ENCODE measurements around the gene ULBP2. TPM values are rescaled to one million over a fixed set of nuclear protein-coding genes. Genes with fewer than 3 reads are reported as not detected.
A peak's percentile ranks its signal among the peaks of the same experiment; 100 is the strongest.
"Not testable (repeated sequence)": the region's sequence is repeated elsewhere in the genome, so short reads cannot be mapped to it uniquely, and the experiment has no call there.

ULBP2 gene
- total RNA-seq, 4 donors from 2014 or later: 0.39 to 0.74 TPM; not detected in 2

DNA sequence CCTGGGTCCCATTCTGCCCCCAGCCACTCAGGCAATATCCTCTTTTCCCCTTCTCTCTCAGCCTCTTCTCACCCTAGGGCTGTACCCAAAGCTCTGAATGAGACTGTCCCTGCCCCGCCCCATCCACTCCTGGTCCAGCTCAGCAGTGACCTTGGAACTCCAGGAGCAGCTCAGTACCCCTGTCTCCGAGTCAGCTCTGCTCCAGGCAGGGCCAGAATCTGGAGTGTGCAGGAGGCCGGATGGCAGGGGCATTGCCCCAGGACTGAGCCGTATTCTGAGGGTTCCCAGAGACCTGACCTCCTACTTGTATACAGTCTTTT, 16.9 kb upstream of the ULBP2 start:
- Histone ChIP-seq H3K27me3 (peaks cover 16% of the 10 kb centered on the region), H3K4me3 (no peak overlapping the region), H3K27ac (no peak overlapping the region), H3K4me1 (peaks cover 0 to 35% (median 17%) of the 10 kb centered on the region in 3 donors), H3K36me3 (no peaks in the 10 kb centered on the region), H3K9me3 (no peaks in the 10 kb centered on the region)
- no CpG with 5 or more reads among the region's 4 CpGs for WGBS, 2 donors (ENCODE audit: low coverage in 1 of 2)
- no peak for ATAC-seq
- TF ChIP-seq, protein P1, sequence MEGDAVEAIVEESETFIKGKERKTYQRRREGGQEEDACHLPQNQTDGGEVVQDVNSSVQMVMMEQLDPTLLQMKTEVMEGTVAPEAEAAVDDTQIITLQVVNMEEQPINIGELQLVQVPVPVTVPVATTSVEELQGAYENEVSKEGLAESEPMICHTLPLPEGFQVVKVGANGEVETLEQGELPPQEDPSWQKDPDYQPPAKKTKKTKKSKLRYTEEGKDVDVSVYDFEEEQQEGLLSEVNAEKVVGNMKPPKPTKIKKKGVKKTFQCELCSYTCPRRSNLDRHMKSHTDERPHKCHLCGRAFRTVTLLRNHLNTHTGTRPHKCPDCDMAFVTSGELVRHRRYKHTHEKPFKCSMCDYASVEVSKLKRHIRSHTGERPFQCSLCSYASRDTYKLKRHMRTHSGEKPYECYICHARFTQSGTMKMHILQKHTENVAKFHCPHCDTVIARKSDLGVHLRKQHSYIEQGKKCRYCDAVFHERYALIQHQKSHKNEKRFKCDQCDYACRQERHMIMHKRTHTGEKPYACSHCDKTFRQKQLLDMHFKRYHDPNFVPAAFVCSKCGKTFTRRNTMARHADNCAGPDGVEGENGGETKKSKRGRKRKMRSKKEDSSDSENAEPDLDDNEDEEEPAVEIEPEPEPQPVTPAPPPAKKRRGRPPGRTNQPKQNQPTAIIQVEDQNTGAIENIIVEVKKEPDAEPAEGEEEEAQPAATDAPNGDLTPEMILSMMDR (IDR thresholded peaks at IDR 0.05): no peak
- no peak for TF ChIP-seq POLR2AphosphoS5 (IDR thresholded peaks at IDR 0.05)
- TF ChIP-seq POLR2A (IDR thresholded peaks at IDR 0.05): no peak
- no peak for TF ChIP-seq EP300 (IDR thresholded peaks at IDR 0.05)

GRCh38 chr6:149925253-149925973, 16.4 kb upstream of the ULBP2 start:
- peak; percentile 20 for ATAC-seq
- 17% methylated on average over 1 of the region's 34 CpGs; no CpG with 5 or more reads in 1 of the 2 donors for WGBS, 2 donors (ENCODE audit: low coverage in 1 of 2)
- Histone ChIP-seq H3K4me3 (peak overlapping the region; percentile 52 to 55), H3K27me3 (peaks cover 21% of the 10 kb centered on the region), H3K36me3 (no peaks in the 10 kb centered on the region), H3K27ac (peak overlapping the region in 3 of 4 donors; percentile 27 to 75 (median 28)), H3K9me3 (no peaks in the 10 kb centered on the region), H3K4me1 (peaks cover 0 to 35% (median 17%) of the 10 kb centered on the region in 3 donors)
- no peak for TF ChIP-seq POLR2AphosphoS5 (IDR thresholded peaks at IDR 0.05)
- no peak for TF ChIP-seq POLR2A (IDR thresholded peaks at IDR 0.05)
- no peak for TF ChIP-seq EP300 (IDR thresholded peaks at IDR 0.05)
- TF ChIP-seq, protein P1 (IDR thresholded peaks at IDR 0.05): no peak

DNA sequence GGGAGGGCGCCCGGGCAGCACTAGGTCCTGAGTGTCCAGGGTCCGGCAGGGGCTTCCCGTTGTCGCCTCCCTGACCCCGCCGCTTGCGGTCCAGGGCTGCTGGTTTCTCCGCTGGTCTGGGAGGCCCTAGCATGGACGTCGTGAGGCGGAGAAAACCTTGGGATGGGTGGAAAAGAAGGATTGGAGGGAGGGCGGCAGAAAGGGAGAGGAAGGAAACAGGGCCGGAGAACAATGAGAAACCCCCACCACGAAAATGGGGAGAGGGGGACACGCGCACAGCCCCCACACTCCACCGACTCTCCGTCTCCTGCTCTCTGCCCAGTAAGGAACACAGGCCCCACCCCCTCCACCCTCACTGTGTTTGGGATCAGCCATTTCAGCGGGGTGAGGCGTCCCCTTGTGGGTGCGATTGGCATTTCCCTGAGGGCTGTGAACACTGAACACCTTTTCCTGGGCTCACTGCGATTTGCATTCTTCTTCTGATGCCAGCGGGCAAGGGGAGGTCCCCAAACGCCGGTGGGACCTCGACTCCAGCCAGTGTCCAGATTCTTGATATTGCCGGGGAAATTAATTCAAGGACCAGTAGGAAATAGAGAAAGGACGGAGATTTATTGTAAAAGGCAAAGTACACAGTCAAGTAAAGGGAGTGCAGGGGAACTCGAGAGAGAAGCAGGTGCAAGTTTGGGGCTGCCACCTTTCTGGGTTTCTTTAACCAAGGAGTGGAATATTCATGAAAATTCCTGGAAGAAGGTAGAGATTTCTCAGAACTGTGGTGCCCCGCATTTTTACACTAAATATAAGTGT, 15.6 kb upstream of the ULBP2 start:
- Histone ChIP-seq H3K4me3 (peak overlapping the region; percentile 52 to 55), H3K27me3 (peaks cover 28% of the 10 kb centered on the region), H3K27ac (peak overlapping the region in 3 of 4 donors; percentile 27 to 75 (median 28)), H3K9me3 (no peaks in the 10 kb centered on the region), H3K4me1 (peaks cover 0 to 35% (median 17%) of the 10 kb centered on the region in 3 donors), H3K36me3 (no peaks in the 10 kb centered on the region)
- WGBS, 2 donors (ENCODE audit: low coverage in 1 of 2): 10 to 29% methylated on average over 2 to 12 of the region's 31 CpGs
- peak; percentile 85 for ATAC-seq
- TF ChIP-seq, protein P1 (IDR thresholded peaks at IDR 0.05): peak in 3 of 4 experiments; percentile 98 to 99 (median 98)
- TF ChIP-seq POLR2A (IDR thresholded peaks at IDR 0.05): no peak

DNA sequence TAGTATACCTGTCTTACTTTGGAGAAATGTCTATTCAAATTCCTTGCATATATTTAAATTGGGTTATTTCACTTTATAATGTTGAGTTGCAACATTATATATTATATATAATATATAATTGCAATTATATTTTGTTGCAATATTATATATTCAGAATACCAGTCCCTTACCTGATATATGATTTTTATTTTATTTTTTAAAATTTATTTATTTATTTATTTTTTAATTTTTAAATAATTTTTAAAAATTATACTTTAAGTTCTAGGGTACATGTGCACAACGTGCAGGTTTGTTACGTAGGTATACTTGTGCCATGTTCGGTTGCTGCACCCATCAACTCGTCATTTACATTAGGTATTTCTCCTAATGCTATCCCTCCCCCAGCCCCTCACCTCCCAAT, 14.8 kb upstream of the ULBP2 start:
- not testable (repeated sequence) for H3K36me3 ChIP-seq, H3K9me3 ChIP-seq, ATAC-seq, H3K27ac ChIP-seq, H3K4me3 ChIP-seq
- H3K27me3 ChIP-seq: peaks cover 37% of the 10 kb centered on the region
- peaks cover 0 to 35% (median 17%) of the 10 kb centered on the region in 3 donors for H3K4me1 ChIP-seq
- 83 to 84% methylated on average over 4 of the region's 4 CpGs for WGBS, 2 donors (ENCODE audit: low coverage in 1 of 2)

DNA sequence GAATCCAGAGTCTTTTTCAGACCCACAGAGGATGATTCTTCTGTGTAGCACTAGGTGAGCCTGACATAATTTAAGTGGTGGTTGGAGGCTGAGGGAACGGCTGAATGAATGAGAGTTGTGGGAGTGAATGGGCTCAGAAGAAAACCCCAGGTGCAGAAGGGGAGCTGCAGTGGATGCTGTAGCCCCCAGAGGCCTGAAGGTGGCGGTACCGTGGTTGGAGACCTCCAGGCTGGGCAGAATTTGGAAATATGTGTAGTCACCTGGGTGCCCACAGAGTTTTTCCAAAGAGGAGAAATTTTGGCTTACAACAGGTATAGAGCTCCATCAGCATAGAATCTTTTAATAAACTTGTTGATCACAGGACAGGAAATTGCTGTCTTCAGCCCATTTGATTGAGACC, 12.4 kb upstream of the ULBP2 start:
- no peaks in the 10 kb centered on the region for H3K36me3 ChIP-seq
- no peak for ATAC-seq
- WGBS, 2 donors (ENCODE audit: low coverage in 1 of 2): 0% methylated on average over 1 to 3 of the region's 3 CpGs
- H3K27ac ChIP-seq: no peak overlapping the region
- TF ChIP-seq, protein P1 (IDR thresholded peaks at IDR 0.05): no peak
- TF ChIP-seq POLR2AphosphoS5 (IDR thresholded peaks at IDR 0.05) (no peak), POLR2A (IDR thresholded peaks at IDR 0.05) (no peak), EP300 (IDR thresholded peaks at IDR 0.05) (no peak)
- H3K4me1 ChIP-seq: peaks cover 0 to 18% (median 5%) of the 10 kb centered on the region in 3 donors
- no peaks in the 10 kb centered on the region for H3K9me3 ChIP-seq
- H3K4me3 ChIP-seq: no peak overlapping the region
- H3K27me3 ChIP-seq: peaks cover 60% of the 10 kb centered on the region

Data from gastroesophageal sphincter (tissue), 4 donors.